ENCODE results near the gene DBP.

GRCh38 chr19:48611872-48612271 lies 25.3 kb downstream of the DBP start:
- TF ChIP-seq CTCF (IDR thresholded peaks at IDR 0.05; ENCODE audit: low read depth, low read length): no peak
- no peak for TF ChIP-seq EZH2phosphoT487 (IDR thresholded peaks at IDR 0.05; ENCODE audit: low read depth)
